HEK293 (cell line): Measurements from ENCODE around the gene TFAP2E.

Source experiments
- CTCF ChIA-PET: fragments of 350-600 bp; formaldehyde crosslinking; extraction: SDS; loops from one replicate; lab custom pipeline; 2021; ENCODE audit warnings: antibody characterized with exemption; lab: Yijun Ruan, JAX
- POLR2A ChIA-PET: fragments of 300-600 bp; formaldehyde crosslinking; extraction: SDS; loops from one replicate; lab custom pipeline; 2020; ENCODE audit warnings: antibody characterized with exemption, inconsistent platforms; lab: Yijun Ruan, JAX
- H3K27ac ChIP-seq: fragments of 200-500 bp; sonication (Bioruptor generic); 2 replicates; pipeline ENCODE4 v1.5.1; 2014; ENCODE audit warnings: low read depth, low read length, control low read depth, inconsistent platforms; ENCODE audit errors: extremely low read depth
- H3K36me3 ChIP-seq, 2 experiments: fragments of 200-500 bp in 1 of 2; sonication (Bioruptor generic) in 1 of 2; 1 replicate in 1 of 2; 2 replicates in 1 of 2; pipeline ENCODE4 v1.5.1; 2014 to 2017; ENCODE audit warnings: inconsistent platforms in 2 of 2, low read length in 2 of 2; ENCODE audit not compliant: control insufficient read depth in 2 of 2, insufficient read depth in 1 of 2
- H3K4me1 ChIP-seq: fragments of 200-500 bp; sonication (Bioruptor generic); 2 replicates; pipeline ENCODE4 v1.5.1; 2014; ENCODE audit warnings: mild to moderate bottlenecking, low read length, inconsistent platforms; ENCODE audit not compliant: control insufficient read depth, insufficient read depth
- H3K4me3 ChIP-seq: 2 replicates; pipeline ENCODE4 v1.5.1; 2011; ENCODE audit warnings: low read depth, mild to moderate bottlenecking, control low read depth, low read length, moderate library complexity
- H3K9me3 ChIP-seq: fragments of 200-500 bp; sonication (Bioruptor generic); 2 replicates; pipeline ENCODE4 v1.5.1; 2014; ENCODE audit warnings: low read depth, low read length, inconsistent platforms; ENCODE audit not compliant: control insufficient read depth, insufficient read depth
- AEBP2 ChIP-seq: fragments of 450-650 bp; formaldehyde crosslinking; IDR thresholded peaks from 2 replicates; pipeline ENCODE4 v1.5.1; 2016; ENCODE audit warnings: missing biosample characterization, missing genetic modification characterization, borderline replicate concordance
- GLIS1 ChIP-seq: fragments of 450-650 bp; formaldehyde crosslinking; IDR thresholded peaks from 2 replicates; pipeline ENCODE4 v1.5.1; 2016; ENCODE audit warnings: missing biosample characterization, missing genetic modification characterization
- GLIS2 ChIP-seq: fragments of 450-650 bp; formaldehyde crosslinking; IDR thresholded peaks from 2 replicates; pipeline ENCODE4 v1.5.1; 2016; ENCODE audit warnings: missing biosample characterization, missing genetic modification characterization
- KLF8 ChIP-seq: fragments of 450-650 bp; formaldehyde crosslinking; IDR thresholded peaks from 2 replicates; pipeline ENCODE4 v1.5.1; 2016; ENCODE audit warnings: missing biosample characterization, missing genetic modification characterization
- TSHZ1 ChIP-seq: fragments of 450-650 bp; formaldehyde crosslinking; IDR thresholded peaks from 2 replicates; pipeline ENCODE4 v1.5.1; 2016; ENCODE audit warnings: missing biosample characterization, missing genetic modification characterization, borderline replicate concordance
- ZBTB20 ChIP-seq: fragments of 450-650 bp; formaldehyde crosslinking; IDR thresholded peaks from 2 replicates; pipeline ENCODE4 v1.5.1; 2016; ENCODE audit warnings: missing biosample characterization, missing genetic modification characterization
- ZNF10 ChIP-seq: fragments of 450-650 bp; formaldehyde crosslinking; IDR thresholded peaks from 2 replicates; pipeline ENCODE4 v1.5.1; 2017; ENCODE audit warnings: missing biosample characterization, missing genetic modification characterization
- ZNF2 ChIP-seq: fragments of 450-650 bp; formaldehyde crosslinking; IDR thresholded peaks from 2 replicates; pipeline ENCODE4 v1.5.1; 2016; ENCODE audit warnings: missing biosample characterization, missing genetic modification characterization
- ZNF366 ChIP-seq: fragments of 450-650 bp; formaldehyde crosslinking; conservative IDR thresholded peaks from 2 replicates; pipeline ENCODE4 v1.5.1; 2016; ENCODE audit warnings: missing biosample characterization, missing genetic modification characterization
- ZNF423 ChIP-seq: fragments of 450-650 bp; formaldehyde crosslinking; IDR thresholded peaks from 2 replicates; pipeline ENCODE4 v1.5.1; 2016; ENCODE audit warnings: missing biosample characterization, missing genetic modification characterization
- ZNF433 ChIP-seq: fragments of 450-650 bp; formaldehyde crosslinking; IDR thresholded peaks from 2 replicates; pipeline ENCODE4 v1.5.1; 2016; ENCODE audit warnings: missing biosample characterization, missing genetic modification characterization, low read depth
- ZNF621 ChIP-seq: fragments of 450-650 bp; formaldehyde crosslinking; IDR thresholded peaks from 2 replicates; pipeline ENCODE4 v1.5.1; 2017; ENCODE audit warnings: missing biosample characterization, missing genetic modification characterization
- ZNF664 ChIP-seq: fragments of 450-650 bp; formaldehyde crosslinking; IDR thresholded peaks from 2 replicates; pipeline ENCODE4 v1.5.1; 2016; ENCODE audit warnings: missing biosample characterization, missing genetic modification characterization
- ZNF701 ChIP-seq: fragments of 450-650 bp; formaldehyde crosslinking; IDR thresholded peaks from 2 replicates; pipeline ENCODE4 v1.5.1; 2016; ENCODE audit warnings: missing biosample characterization, missing genetic modification characterization
- TF ChIP-seq, protein P1 (sequence below): fragments of 450-650 bp; formaldehyde crosslinking; conservative IDR thresholded peaks from 2 replicates; pipeline ENCODE4 v1.5.1; 2016; ENCODE audit warnings: low read depth, missing biosample characterization, missing genetic modification characterization
- TF ChIP-seq, protein P2 (sequence below): sonication (generic); formaldehyde crosslinking; IDR thresholded peaks from 2 replicates; pipeline ENCODE4 v1.8.1; 2022; ENCODE audit warnings: mild to moderate bottlenecking, moderate library complexity, missing genetic modification reagents

The TFAP2E gene

GRCh38 chr1:35568975-35569395 is 4.1 kb upstream of the TFAP2E start (continued):
- TF ChIP-seq, protein P1, sequence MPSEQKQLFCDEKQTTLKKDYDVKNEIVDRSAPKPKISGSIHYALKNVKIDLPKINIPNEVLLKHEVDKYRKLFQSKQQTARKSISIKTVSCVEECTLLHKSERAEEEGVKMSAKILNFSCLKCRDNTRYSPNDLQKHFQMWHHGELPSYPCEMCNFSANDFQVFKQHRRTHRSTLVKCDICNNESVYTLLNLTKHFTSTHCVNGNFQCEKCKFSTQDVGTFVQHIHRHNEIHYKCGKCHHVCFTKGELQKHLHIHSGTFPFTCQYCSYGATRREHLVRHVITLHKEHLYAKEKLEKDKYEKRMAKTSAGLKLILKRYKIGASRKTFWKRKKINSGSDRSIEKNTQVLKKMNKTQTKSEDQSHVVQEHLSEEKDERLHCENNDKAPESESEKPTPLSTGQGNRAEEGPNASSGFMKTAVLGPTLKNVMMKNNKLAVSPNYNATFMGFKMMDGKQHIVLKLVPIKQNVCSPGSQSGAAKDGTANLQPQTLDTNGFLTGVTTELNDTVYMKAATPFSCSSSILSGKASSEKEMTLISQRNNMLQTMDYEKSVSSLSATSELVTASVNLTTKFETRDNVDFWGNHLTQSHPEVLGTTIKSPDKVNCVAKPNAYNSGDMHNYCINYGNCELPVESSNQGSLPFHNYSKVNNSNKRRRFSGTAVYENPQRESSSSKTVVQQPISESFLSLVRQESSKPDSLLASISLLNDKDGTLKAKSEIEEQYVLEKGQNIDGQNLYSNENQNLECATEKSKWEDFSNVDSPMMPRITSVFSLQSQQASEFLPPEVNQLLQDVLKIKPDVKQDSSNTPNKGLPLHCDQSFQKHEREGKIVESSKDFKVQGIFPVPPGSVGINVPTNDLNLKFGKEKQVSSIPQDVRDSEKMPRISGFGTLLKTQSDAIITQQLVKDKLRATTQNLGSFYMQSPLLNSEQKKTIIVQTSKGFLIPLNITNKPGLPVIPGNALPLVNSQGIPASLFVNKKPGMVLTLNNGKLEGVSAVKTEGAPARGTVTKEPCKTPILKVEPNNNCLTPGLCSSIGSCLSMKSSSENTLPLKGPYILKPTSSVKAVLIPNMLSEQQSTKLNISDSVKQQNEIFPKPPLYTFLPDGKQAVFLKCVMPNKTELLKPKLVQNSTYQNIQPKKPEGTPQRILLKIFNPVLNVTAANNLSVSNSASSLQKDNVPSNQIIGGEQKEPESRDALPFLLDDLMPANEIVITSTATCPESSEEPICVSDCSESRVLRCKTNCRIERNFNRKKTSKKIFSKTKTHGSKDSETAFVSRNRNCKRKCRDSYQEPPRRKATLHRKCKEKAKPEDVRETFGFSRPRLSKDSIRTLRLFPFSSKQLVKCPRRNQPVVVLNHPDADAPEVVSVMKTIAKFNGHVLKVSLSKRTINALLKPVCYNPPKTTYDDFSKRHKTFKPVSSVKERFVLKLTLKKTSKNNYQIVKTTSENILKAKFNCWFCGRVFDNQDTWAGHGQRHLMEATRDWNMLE = no peak
- TF ChIP-seq ZNF701 = no peak
- peak; percentile 77 for TF ChIP-seq ZNF664 (tag by site-specific recombination)
- TF ChIP-seq ZNF423 (tag by site-specific recombination) = no peak
- TF ChIP-seq ZNF433 (tag by site-specific recombination) = no peak
- TF ChIP-seq ZNF10 (tag by site-specific recombination) = no peak
- TF ChIP-seq KLF8 (tag by site-specific recombination) = 0 out of 2 replicates have a peak, but pooled peaks have one; percentile 52
- TF ChIP-seq ZNF621 = no peak
- TF ChIP-seq ZNF2 (tag by site-specific recombination) = peak; percentile 92
- TF ChIP-seq AEBP2 (tag by site-specific recombination) = no peak
- peak; percentile 7; the same call in 1 of the 2 replicates for TF ChIP-seq GLIS1 (tag by site-specific recombination)
- TF ChIP-seq, protein P2, sequence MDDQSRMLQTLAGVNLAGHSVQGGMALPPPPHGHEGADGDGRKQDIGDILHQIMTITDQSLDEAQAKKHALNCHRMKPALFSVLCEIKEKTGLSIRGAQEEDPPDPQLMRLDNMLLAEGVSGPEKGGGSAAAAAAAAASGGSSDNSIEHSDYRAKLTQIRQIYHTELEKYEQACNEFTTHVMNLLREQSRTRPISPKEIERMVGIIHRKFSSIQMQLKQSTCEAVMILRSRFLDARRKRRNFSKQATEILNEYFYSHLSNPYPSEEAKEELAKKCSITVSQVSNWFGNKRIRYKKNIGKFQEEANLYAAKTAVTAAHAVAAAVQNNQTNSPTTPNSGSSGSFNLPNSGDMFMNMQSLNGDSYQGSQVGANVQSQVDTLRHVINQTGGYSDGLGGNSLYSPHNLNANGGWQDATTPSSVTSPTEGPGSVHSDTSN = no peak
- TF ChIP-seq TSHZ1 (tag by site-specific recombination) = no peak
- no peak for TF ChIP-seq ZNF366 (tag by site-specific recombination)

DNA sequence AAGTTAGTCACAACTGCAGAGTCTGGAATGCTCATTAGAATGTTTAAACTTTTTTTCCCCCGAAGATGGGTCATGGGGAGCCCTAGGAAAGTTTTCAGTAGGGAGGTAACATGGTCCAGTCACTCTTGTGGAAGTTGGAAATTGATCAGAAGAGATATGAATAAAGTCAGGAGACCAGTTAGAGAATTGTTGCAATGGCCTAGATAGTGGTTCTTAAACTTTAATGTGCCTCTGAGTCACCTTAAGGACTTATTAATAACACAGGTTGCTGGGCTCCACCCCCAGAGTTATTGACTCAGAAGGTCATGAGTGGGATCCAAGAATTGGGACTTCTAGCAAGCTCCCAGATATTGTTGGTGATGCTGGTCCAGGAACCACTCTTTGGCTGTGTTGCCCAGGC is 3.2 kb upstream of the TFAP2E start:
- no peak overlapping the region for H3K27ac ChIP-seq
- H3K4me3 ChIP-seq = no peak overlapping the region
- ChIA-PET CTCF (interaction anchor here (0.6 to 4.5 kb wide), 5 partner anchors 10 to 205 kb away, joined by 3 to 51 read pairs (median 6); no protein-coding TSS in a partner anchor), POLR2A (no interaction called here)
- peak; percentile 68 for TF ChIP-seq ZBTB20 (tag by site-specific recombination)
- no peak for TF ChIP-seq GLIS2
- H3K36me3 ChIP-seq = peaks cover 0 to 23% of the 10 kb centered on the region in 2 experiments; a peak in 1 of 3 replicates
- no peaks in the 10 kb centered on the region for H3K9me3 ChIP-seq
- H3K4me1 ChIP-seq = no peaks in the 10 kb centered on the region
